Upper lobe of left lung (tissue), 6 donors: Measurements from ENCODE around the gene AFTPH. TPM values are rescaled to one million over a fixed set of nuclear protein-coding genes. Genes with fewer than 3 reads are reported as not detected.
A peak's percentile ranks its signal among the peaks of the same experiment; 100 is the strongest.

Experiments used
- ATAC-seq, 2 donors: fragments of 200-7000 bp; cut with Tn5 transposase; one replicate each; pipeline ENCODE4 v1.9.1; 2022; ENCODE audit warnings: mild to moderate bottlenecking in 2 of 2, moderate library complexity in 2 of 2; ENCODE audit not compliant: low FRiP score in 2 of 2
- DNase-seq, 2 donors: peaks; one replicate each; pipeline ENCODE4 v3.0.0-alpha.2; 2019 to 2020
- H3K27ac ChIP-seq, 4 donors: fragments of 200-600 bp; sonication (generic); one replicate each; pipeline ENCODE4 v1.5.1; 2016 to 2019
- H3K27me3 ChIP-seq, 4 donors: fragments of 200-600 bp; sonication (generic); one replicate each; pipeline ENCODE4 v1.5.1; 2017 to 2019
- H3K36me3 ChIP-seq, 4 donors: fragments of 200-600 bp; sonication (generic); one replicate each; pipeline ENCODE4 v1.5.1; 2016 to 2019
- H3K4me1 ChIP-seq, 4 donors: fragments of 200-600 bp; sonication (generic); one replicate each; pipeline ENCODE4 v1.5.1; 2018 to 2019
- H3K4me3 ChIP-seq, 4 donors: fragments of 200-600 bp; sonication (generic); one replicate each; pipeline ENCODE4 v1.5.1; 2017 to 2019; ENCODE audit warnings: mild to moderate bottlenecking in 2 of 4, moderate library complexity in 1 of 4
- H3K9me3 ChIP-seq, 4 donors: fragments of 200-600 bp; sonication (generic); one replicate each; pipeline ENCODE4 v1.5.1; 2018 to 2019
- CTCF ChIP-seq, 6 experiments: fragments of 450-650 bp in 4 of 6; fragments of 200-600 bp in 2 of 6; sonication (generic) in 2 of 6; IDR thresholded peaks; one replicate each; pipeline ENCODE4 v1.5.1; 2016 to 2019; ENCODE audit warnings: antibody characterized with exemption in 6 of 6
- EP300 ChIP-seq, 4 donors: sonication (generic); formaldehyde crosslinking; IDR thresholded peaks; one replicate each; pipeline ENCODE4 v1.5.1; 2017; ENCODE audit warnings: antibody characterized with exemption in 4 of 4, control low read depth in 2 of 4
- POLR2A ChIP-seq, 4 donors: fragments of 450-650 bp; IDR thresholded peaks; one replicate each; pipeline ENCODE4 v1.5.1; 2016 to 2017; ENCODE audit warnings: antibody characterized with exemption in 4 of 4, mild to moderate bottlenecking in 2 of 4
- POLR2AphosphoS5 ChIP-seq, 2 donors: sonication (generic); formaldehyde crosslinking; IDR thresholded peaks; one replicate each; pipeline ENCODE4 v1.5.1; 2017; ENCODE audit warnings: antibody characterized with exemption in 2 of 2
- WGBS, 2 donors: methylation state at CpG; one replicate each; pipeline ENCODE4 v1.1.5; 2017 to 2018; 5-methylcytosine and 5-hydroxymethylcytosine counted together
- total RNA-seq, 6 donors: library from RNA; depleted of rRNA in 4 of 6; stranded (reverse); fragments of >200 nt in 4 of 6; gene quantifications; one replicate each; pipeline versions ENCODE4 v1.1.0 to v1.2.1, GENCODE V29; 2016 to 2021
- donor health status: DM: no; HTN: no; CAD: no; lungs with moderate emphysema.
- donor health status: DM: no; HTN: yes; CAD: no; lungs with severe emphysema.

The AFTPH gene
- total RNA-seq, 6 donors from 2014 or later: 21.5 to 72.9 (median 35.4) TPM

GRCh38 chr2:64606479-64607363 is 82.6 kb downstream of the AFTPH start:
- peak; percentile 85 to 93 for ATAC-seq
- peaks cover 12 to 32% (median 20%) of the 10 kb centered on the region in 4 donors for H3K4me1 ChIP-seq
- 61 to 75% methylated on average over 18 to 21 of the region's 21 CpGs for WGBS, 2 donors
- peak overlapping the region in 3 of 4 donors; percentile 6 to 28 (median 14) for H3K4me3 ChIP-seq
- no peaks in the 10 kb centered on the region for H3K9me3 ChIP-seq
- DNase-seq: peak in 1 of 2 donors; percentile 88
- no peaks in the 10 kb centered on the region for H3K27me3 ChIP-seq
- H3K27ac ChIP-seq: peak overlapping the region in 2 of 4 donors; percentile 32 to 59
- no peaks in the 10 kb centered on the region for H3K36me3 ChIP-seq
- TF ChIP-seq CTCF (IDR thresholded peaks at IDR 0.05) (no peak), POLR2A (IDR thresholded peaks at IDR 0.05) (peak in 1 of 4 donors; percentile 53), EP300 (IDR thresholded peaks at IDR 0.05) (no peak), POLR2AphosphoS5 (IDR thresholded peaks at IDR 0.05) (peak in 1 of 2 donors; percentile 35)

GRCh38 chr2:64607381-64608304 is 83.5 kb downstream of the AFTPH start:
- H3K27me3 ChIP-seq: no peaks in the 10 kb centered on the region
- 66 to 75% methylated on average over 17 to 18 of the region's 18 CpGs for WGBS, 2 donors
- TF ChIP-seq CTCF (IDR thresholded peaks at IDR 0.05) (no peak), POLR2AphosphoS5 (IDR thresholded peaks at IDR 0.05) (no peak), POLR2A (IDR thresholded peaks at IDR 0.05) (no peak), EP300 (IDR thresholded peaks at IDR 0.05) (no peak)
- no peaks in the 10 kb centered on the region for H3K9me3 ChIP-seq
- no peak for ATAC-seq
- peak in 1 of 2 donors; percentile 36 for DNase-seq
- peaks cover 12 to 32% (median 20%) of the 10 kb centered on the region in 4 donors for H3K4me1 ChIP-seq
- no peaks in the 10 kb centered on the region for H3K36me3 ChIP-seq
- H3K4me3 ChIP-seq: no peak overlapping the region
- peak overlapping the region in 1 of 4 donors; percentile 59 for H3K27ac ChIP-seq

- Histone ChIP-seq H3K4me1 (peaks cover 12 to 32% (median 20%) of the 10 kb centered on the region in 4 donors), H3K4me3 (peak overlapping the region; percentile 8 to 64 (median 54)), H3K27ac (peak overlapping the region; percentile 42 to 87 (median 70)), H3K9me3 (no peaks in the 10 kb centered on the region), H3K27me3 (no peaks in the 10 kb centered on the region), H3K36me3 (no peaks in the 10 kb centered on the region)
- peak in 1 of 2 donors; percentile 3 for ATAC-seq
- TF ChIP-seq EP300 (IDR thresholded peaks at IDR 0.05): no peak
- TF ChIP-seq POLR2AphosphoS5 (IDR thresholded peaks at IDR 0.05): no peak
- no peak for TF ChIP-seq CTCF (IDR thresholded peaks at IDR 0.05)
- no peak for TF ChIP-seq POLR2A (IDR thresholded peaks at IDR 0.05)
- 10 to 32% methylated on average over 9 to 14 of the region's 20 CpGs for WGBS, 2 donors
- no peak for DNase-seq
These were observed 84.7 kb downstream of the AFTPH start for GRCh38 chr2:64608867-64609226.

- ATAC-seq: peak; percentile 24 to 83
- 5 to 53% methylated on average over 9 to 47 of the region's 74 CpGs for WGBS, 2 donors
- peak; percentile 69 to 96 for DNase-seq
- TF ChIP-seq POLR2AphosphoS5 (IDR thresholded peaks at IDR 0.05): no peak
- TF ChIP-seq POLR2A (IDR thresholded peaks at IDR 0.05): peak in 2 of 4 donors; percentile 33 to 47
- no peak for TF ChIP-seq EP300 (IDR thresholded peaks at IDR 0.05)
- TF ChIP-seq CTCF (IDR thresholded peaks at IDR 0.05): peak; percentile 72 to 93 (median 90)
- peak overlapping the region; percentile 45 to 87 (median 70) for H3K27ac ChIP-seq
- H3K27me3 ChIP-seq: no peaks in the 10 kb centered on the region
- no peaks in the 10 kb centered on the region for H3K9me3 ChIP-seq
- H3K4me1 ChIP-seq: peaks cover 12 to 32% (median 20%) of the 10 kb centered on the region in 4 donors
- no peaks in the 10 kb centered on the region for H3K36me3 ChIP-seq
- H3K4me3 ChIP-seq: peak overlapping the region; percentile 8 to 64 (median 54)
These were observed 85.3 kb downstream of the AFTPH start for GRCh38 chr2:64609227-64609941.
